Activated CD4-positive, alpha-beta T cell treated with anti-CD3 and anti-CD28 coated beads, Interleukin-2, amount 50 U/mL, for 24 hours (primary cell): ENCODE data around the gene ZNF723.
"Not testable (repeated sequence)": the region's sequence is repeated elsewhere in the genome, so short reads cannot be mapped to it uniquely, and the experiment has no call there.

Experiments used
- DNase-seq, 2 donors: peaks; one replicate each; pipeline ENCODE4 v3.0.0-alpha.2; 2020; ENCODE audit warnings: low read depth in 1 of 2, low spot score in 1 of 2

Gene ZNF723

DNA sequence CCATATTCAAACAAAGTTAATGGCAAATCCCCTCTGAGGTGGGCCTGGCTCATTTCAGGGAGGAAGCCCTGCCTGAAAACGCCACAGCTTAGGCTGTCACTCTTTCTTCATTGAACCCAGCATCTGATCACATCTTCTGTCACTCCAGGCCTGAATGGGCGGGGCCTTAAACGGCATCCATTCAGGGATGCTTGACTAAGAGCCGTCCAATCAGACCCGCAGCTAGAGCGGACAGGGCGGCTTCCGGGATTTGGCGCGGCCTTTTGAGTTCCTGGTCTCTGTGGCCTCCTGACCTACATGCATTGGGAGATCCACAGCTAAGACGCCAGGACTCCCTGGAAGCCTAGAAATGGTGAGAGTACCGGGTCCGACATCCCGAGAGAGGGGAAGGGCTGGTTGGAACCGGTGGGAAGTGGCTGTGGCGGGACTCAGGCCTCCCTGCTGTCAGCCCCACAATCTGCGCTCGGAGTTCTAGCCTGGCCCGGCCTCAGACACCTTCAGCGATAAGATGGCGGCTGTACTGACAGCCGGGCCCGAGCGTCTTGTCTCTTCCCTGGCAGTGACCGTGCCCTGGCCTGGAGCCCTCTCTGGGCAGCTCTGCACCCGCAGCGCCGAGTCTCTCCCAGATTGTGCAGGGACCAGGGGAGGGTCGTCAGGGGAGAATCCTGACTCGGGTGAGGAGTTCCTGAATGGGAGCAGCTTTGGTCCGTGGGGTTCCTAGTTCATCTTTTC is at the start of gene ZNF723:
ZNF723 (plus strand) TSS at position 261 of the 732 bp plus-strand sequence; CDS start at position 350, 89 bp downstream.
- no peak for DNase-seq

GRCh38 chr19:22783651-22784410 is 48.3 kb upstream of the ZNF723 start, which contains the start of gene ZNF99:
ZNF99 (minus strand) TSS chr19:22784151; CDS start chr19:22784016, 135 bp downstream.
- DNase-seq: no peak

GRCh38 chr19:22792863-22793262 is 39.2 kb upstream of the ZNF723 start:
- not testable (repeated sequence) for DNase-seq

GRCh38 chr19:22797040-22797439 is 35.1 kb upstream of the ZNF723 start:
- no peak for DNase-seq

DNA sequence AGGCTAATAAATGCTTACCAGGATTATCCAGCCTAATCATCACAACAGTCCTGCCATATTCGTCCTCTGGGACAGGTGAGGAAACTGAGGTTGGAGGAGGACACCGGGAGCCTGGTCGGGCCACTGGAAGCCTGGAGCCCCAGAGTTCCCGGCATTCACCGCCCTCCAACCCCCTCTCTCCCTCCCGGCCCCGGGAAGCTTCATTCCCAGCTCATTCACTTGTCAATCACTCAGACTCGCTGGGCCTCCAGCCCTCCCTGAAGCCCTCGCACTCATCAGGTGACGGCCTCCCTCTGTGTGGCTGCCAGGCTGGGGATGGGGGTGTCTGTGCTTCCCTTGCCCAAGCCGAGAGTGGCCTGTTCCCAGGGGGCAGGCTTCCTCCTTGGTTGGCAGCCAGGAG is 25.7 kb upstream of the ZNF723 start:
- no peak for DNase-seq

- no peak for DNase-seq
These were observed 24.8 kb upstream of the ZNF723 start for GRCh38 chr19:22807061-22807835.

DNA sequence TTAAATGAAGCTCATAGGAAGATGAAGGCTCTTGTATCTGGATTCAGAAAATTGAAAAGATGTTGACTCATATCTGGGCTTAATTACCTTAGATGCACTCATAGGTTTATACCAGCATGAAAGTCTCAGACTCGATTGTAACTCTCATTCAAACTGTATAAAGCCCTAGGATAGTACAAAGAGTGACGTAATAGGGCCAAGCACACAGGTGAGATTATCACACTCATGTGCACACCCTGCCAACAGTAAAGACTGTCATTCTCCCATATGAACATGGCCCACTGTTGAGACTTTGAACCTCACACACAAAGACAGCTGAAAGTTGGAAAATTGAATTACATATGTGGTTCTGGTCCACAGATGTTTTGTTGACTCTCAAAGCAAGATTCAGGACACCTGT is 18.0 kb upstream of the ZNF723 start:
- no peak for DNase-seq

- DNase-seq: no peak
These were observed 880 bp upstream of the ZNF723 start for GRCh38 chr19:22831211-22831610.

DNA sequence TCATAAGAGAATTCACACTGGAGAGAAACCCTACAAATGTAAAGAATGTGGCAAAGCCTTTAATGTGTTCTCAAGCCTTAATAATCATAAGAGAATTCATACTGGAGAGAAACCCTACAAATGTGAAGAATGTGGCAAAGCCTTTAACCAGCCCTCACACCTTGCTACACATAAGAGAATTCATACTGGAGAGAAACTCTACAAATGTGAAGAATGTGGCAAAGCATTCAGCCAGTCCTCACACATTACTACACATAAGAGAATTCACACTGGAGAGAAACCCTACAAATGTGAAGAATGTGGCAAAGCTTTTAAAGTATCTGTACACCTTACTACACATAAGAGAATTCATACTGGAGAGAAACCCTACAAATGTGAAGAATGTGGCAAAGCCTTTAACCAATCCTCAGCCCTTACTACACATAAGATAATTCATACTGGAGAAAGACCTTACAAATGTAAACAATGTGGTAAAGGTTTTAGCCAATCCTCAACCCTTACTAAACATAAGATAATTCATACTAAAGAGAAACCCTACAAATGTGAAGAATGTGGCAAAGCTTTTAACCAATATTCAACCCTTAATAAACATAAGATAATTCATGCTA is 25.7 kb downstream of the ZNF723 start:
- DNase-seq: not testable (repeated sequence)

GRCh38 chr19:22882797-22883196 is 50.7 kb downstream of the ZNF723 start:
- no peak for DNase-seq

DNA sequence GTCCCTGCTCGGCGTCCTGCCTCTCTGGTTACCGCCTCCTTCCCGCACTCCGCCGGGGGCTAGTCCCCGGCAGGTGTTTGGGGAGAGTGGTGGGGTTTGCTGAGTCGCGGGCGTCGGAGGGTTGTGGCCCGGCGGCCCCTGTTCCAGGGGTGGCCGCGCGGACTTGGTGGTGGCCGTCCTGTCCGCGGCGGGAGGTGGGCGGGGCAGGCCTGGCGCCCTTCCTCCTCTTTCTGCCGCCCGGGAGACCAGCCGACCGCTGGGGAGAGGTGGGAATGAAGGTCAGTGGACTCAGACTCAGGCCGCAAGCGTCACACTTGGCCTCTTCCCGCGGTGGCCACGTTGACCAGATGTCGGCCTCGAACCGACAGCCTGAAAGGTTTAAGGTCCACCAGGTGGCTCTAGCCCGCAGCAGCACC is 61.8 kb downstream of the ZNF723 start:
- DNase-seq: no peak

DNA sequence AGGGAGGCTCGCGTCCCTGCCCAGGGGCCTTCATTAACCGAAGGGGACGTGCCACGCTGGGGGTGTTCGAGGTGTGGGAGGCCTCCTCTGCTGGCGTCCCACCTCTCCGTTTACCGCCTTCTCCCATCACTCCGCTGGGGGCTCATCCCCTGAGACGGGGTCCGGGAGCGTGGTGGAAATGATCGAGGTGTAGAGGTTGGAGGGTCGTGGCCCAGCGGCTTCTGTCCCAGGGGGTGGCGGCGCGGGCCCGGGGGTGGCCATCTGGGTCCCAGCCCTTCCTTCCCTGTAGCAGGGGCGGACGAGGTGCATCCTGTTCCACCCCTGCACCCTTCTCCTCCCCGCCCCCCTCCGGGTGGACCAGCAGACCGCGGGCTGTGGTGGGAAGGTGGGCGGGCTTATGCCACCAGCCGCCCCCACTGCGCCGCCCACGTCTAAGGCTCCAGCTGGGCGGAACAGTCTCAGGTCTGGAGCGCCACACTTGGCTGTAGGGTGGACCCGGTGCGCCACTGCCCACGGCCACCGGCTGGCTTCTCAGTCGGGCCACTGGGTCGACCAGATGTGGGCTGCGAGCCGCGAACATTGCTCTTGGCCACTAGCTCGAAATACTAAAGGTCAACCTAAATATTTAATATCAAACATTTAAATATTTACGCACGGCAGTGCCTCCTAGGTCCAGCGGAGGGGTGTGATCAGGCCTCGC is 69.5 kb downstream of the ZNF723 start:
- no peak for DNase-seq
